NCI-H226 (cell line): ENCODE measurements around the gene HSPH1.

Experiments used
- DNase-seq: peaks from one replicate; pipeline ENCODE4 v3.0.0-alpha.2; 2015

HSPH1 gene

GRCh38 chr13:31175847-31176532, 14.3 kb upstream of the HSPH1 start:
- no peak for DNase-seq

- no peak for DNase-seq
These were observed 12.3 kb upstream of the HSPH1 start for GRCh38 chr13:31174018-31174417.

GRCh38 chr13:31172535-31172934, 10.8 kb upstream of the HSPH1 start:
- DNase-seq: peak; percentile 81

GRCh38 chr13:31172001-31172400, 10.3 kb upstream of the HSPH1 start:
- peak; percentile 56 for DNase-seq

GRCh38 chr13:31168736-31169135, 7.0 kb upstream of the HSPH1 start:
- no peak for DNase-seq

GRCh38 chr13:31168166-31168565, 6.5 kb upstream of the HSPH1 start:
- DNase-seq: no peak

- no peak for DNase-seq
These were observed 5.8 kb upstream of the HSPH1 start for GRCh38 chr13:31167490-31167889.

GRCh38 chr13:31166591-31166990, 4.9 kb upstream of the HSPH1 start:
- no peak for DNase-seq

GRCh38 chr13:31162151-31163008, 676 bp upstream of the HSPH1 start:
- peak; percentile 89 for DNase-seq

- DNase-seq: no peak
These were observed 697 bp downstream of the HSPH1 start for GRCh38 chr13:31160857-31161556.

GRCh38 chr13:31159306-31159705, 2.4 kb downstream of the HSPH1 start:
- DNase-seq: no peak

- no peak for DNase-seq
These were observed 6.8 kb downstream of the HSPH1 start for GRCh38 chr13:31154939-31155338.

GRCh38 chr13:31151837-31152236, 9.9 kb downstream of the HSPH1 start:
- no peak for DNase-seq

- no peak for DNase-seq
These were observed 11.3 kb downstream of the HSPH1 start for GRCh38 chr13:31150315-31150985.

GRCh38 chr13:31149604-31150003, 12.1 kb downstream of the HSPH1 start:
- no peak for DNase-seq

GRCh38 chr13:31145417-31145816, 16.3 kb downstream of the HSPH1 start:
- DNase-seq: no peak

GRCh38 chr13:31138515-31138914, 23.2 kb downstream of the HSPH1 start:
- no peak for DNase-seq

GRCh38 chr13:31136724-31137123, 25.0 kb downstream of the HSPH1 start:
- DNase-seq: no peak

GRCh38 chr13:31134039-31134711, 27.5 kb downstream of the HSPH1 start:
- no peak for DNase-seq

- DNase-seq: no peak
These were observed 28.1 kb downstream of the HSPH1 start for GRCh38 chr13:31133621-31134020.

- DNase-seq: no peak
These were observed 30.2 kb downstream of the HSPH1 start for GRCh38 chr13:31131470-31131961.

GRCh38 chr13:31129419-31129818, 32.3 kb downstream of the HSPH1 start:
- DNase-seq: no peak
